ENCODE results near the gene GALNT10.
A peak's percentile ranks its signal among the peaks of the same experiment; 100 is the strongest.

GALNT10 gene

DNA sequence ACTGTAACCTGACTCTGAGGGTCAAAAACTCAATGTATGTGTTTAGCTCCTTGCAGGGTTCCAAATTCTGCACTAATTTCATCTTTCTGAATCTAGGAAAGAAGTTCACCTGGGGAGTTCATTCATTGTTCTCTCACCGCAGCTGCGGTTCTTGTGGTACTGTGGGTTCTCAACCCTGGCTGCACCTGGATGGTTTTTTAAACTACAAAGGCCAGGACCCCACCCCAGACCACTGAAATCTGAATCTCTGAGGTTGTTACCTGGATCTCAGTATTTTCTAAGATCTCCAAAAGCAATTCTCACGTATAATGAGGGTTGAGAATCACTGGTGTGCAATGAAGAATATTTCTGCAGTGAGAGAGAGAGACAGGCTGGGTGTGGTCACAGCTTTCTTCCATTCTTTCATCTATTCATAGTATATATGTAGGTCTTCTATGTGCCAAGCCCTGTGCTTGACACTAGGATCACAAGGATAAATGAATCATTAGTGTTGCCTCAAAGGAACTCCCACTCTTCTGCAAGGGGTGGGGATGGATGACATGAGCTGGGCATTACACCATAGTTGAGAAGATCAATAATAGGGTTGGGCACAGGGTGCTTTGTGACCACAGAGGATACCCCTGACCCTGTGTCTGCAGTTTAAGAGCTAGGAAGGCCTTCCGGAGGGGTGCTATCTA, 109.8 kb downstream of the GALNT10 start:
- no peak for DNase-seq

DNA sequence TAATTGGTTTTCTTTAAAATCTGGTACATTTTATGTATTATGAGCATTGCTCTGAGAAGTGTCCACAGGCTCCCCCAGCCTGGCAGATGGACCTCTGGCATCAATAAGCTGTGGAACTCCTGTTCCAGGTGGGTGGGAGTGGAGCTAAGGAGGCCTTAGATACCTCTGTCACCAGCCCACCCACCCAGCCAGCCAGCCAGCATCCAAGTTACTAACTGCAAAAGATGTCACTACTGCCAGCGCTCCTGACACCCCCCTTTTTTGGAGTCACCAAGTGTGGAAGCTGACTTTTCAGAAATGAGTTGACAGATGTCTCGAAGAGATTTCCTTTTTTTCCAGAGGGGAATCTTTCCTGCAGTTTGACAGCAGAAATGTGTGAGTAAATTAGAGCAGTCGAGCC, 111.2 kb downstream of the GALNT10 start:
- DNase-seq = no peak

DNA sequence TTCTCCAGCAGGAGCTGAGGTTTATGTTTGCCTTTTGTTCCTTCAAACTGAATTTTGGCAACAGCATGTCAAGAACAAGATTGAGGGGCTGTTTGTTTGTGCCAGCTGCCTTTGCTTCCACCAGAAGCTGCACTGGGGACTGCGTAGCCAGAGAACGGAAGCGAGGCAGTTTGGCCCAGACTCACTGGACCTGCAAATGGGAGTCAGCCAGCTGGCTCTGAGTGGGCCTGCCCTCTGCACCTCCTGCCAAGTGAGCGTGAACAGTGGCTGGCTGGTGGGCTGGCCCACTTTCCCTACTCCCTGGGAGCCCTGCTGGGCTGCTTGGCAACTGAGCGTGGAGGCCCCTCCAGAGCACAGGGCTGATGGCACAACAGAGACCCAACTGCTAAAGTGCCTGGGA, 111.6 kb downstream of the GALNT10 start:
- DNase-seq = peak; percentile 72

DNA sequence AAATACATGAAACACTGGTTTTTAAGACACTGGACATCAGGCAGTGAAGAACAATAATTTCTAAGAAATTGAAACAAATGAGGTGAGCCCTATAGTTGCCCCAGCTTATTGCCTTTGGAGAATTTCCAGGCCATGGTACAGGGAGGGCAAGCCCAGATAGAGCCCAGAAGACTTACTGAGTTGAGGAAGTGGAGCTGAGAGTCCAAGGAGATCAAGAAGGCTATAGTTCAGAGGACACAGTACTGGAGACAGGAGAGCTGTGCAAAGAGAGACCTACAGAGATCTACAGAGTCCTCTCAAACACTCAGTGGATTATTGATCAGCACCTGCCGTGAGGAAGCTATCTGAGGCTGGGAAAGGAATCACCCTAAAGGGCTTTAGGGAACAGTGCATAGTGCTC, 112.6 kb downstream of the GALNT10 start:
- no peak for DNase-seq

DNA sequence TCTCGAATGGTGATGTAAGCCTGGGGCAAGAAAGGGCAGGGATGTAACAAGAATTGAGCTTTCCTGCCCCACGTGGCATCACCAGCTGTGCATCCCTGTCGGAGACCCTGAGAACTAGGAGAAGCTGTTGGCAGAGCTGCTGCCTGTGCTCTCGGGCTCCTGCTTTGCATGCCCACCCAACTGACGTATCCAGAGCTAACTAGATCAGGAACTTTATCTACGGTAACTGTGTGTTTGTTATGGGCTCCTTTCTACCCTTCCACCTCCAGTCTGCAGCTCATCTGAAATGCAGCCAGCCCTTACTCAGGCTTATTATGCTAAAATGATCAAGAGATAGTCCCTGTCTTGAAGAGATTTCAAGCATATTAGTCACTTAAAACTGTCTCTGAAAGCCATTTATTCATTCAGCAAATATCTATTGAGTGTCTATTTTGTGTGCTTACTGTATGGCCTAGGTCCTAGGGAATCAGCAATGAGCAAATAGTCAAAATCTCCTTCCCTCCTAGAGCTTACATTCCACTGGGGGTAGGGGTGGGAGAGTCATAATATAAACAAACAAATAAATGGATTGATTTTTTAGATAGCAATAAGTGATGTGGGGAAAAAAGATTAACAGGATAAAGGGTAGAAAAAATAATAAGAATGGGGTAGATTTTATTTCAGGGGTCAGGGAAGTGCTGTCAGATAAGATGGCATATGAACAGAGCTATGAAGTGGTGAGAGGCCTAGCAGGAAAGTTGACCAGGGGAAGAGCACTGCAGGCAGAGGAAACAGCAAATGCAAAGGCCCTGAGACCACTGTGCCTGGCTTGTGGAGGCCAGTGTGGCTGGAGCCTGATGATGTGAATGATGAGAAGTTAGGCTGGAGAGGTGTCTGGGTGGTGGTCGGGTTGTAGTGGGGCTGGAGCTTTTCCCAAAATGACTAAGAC, 118.2 kb downstream of the GALNT10 start:
- DNase-seq = no peak

DNA sequence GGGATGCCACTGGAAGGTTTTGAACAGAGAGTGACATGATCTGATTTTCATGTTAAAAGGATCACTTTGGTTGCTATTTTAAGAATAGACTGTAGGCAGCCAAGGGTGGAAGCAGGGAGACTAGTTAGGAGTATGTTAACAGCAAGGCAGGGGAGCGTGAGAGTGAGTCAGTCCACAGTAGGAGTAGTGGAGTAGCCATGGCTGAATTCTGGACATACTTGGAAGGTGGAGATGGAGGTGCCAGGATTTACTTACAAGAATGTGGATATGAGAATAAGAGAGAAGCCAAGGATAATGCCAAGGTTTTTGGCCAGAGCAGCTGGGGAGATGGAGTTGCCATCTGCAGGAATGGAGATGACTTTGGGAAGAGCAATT, 118.8 kb downstream of the GALNT10 start:
- no peak for DNase-seq

DNA sequence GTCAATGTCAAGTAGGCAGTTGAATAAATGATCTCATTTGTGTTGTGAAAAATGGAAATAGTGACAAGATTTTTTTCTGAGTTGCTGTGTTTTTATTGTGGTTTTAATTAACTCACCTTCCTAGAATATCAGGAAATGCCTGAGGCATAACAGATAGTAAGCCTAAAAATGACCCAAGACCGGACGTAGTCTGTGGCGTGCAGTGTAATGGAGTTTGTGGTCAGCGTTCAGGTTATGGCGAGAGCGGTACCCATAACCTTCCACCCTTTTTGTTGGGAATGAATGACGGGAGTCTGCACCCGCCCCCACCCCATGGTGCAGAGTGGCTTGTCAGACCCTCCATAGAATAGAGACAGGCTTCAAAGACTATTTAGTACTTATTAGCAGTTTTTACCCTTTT, 119.3 kb downstream of the GALNT10 start:
- no peak for DNase-seq

DNA sequence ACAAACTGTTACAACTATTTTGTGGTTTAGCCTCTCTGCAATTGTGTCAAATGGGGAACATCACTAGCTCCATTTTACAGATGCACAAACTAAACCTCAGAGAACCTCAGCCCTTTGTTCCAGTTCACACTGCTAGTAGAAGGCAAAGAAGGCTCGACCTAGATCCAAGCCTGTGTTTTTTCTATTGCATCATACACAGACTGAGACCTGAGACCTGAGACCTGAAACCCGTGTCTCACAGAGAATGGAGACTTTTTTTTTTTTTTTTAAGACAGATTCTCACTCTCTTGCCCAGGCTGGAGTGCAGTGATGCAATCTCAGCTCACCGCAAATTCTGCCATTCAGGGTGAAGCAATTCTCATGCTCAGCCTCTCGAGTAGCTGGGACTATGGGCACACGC, 120.8 kb downstream of the GALNT10 start:
- DNase-seq = no peak

DNA sequence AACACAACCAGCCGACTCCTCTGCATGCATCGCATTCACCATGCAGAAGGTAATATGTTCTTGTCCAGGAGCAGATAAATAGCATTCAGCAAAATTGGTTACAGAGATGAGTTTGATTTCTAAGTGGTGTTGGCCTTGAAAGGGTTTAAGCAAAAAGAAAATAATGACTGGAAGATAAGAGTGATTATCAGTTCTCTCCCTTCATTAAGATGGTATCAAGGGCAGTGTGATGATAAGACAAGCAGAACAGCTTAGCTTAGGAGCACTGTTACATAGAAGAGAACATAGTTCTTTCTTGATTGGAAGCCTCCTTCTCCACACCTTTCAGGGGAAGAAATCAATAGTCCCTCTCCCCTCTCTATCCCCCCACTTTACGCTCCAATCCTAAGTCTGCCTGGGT, 121.5 kb downstream of the GALNT10 start:
- no peak for DNase-seq

DNA sequence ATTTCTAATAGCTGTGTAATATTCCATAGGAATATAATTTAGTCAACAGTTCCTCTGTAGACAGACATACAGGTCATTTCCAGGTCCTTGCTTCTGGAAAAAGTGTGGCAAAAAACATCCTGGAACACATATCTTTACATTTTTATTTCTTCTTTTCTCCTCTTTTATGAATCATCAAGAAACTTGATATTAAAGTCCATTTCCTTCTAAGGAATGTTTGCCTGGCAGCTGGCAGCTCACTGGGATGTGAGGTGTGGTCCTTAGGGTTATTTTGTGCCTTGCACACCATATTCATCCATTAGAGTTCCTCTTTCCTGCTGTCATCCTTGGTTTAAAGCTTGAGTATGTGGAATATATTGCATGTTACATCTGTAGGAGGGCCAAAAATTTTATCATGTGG, 122.0 kb downstream of the GALNT10 start:
- no peak for DNase-seq

DNA sequence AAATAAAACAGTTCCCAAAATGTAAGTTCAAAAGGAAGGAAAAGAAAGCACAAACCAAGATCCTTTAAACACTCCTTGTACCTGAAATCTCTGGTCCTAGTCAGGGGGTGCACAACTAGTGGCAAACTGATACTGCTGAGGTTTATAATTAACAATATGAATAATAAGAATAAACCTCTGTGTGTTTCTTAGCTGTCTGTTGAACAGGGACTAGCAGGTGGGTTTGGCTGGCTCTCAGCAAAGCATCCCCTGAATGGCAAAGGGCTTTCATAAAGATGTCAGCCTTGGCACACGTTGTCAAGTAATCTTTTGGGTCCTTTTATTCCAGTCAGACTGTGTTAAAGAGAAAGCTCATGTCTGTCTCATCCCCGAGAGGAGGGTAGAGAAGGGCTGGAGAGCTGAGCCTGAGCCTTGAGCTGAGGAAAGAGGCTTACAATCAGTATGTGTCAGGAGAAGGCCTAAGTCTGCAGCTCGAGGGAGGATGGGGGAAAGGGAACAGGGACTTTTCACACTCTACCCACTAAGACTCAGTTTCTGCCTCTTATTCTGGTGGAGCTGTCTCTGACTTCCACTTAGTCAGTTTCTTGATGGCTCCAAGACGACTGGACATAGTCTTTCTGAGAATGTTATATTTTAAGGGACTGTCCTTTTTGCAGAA, 123.0 kb downstream of the GALNT10 start:
- DNase-seq = no peak

DNA sequence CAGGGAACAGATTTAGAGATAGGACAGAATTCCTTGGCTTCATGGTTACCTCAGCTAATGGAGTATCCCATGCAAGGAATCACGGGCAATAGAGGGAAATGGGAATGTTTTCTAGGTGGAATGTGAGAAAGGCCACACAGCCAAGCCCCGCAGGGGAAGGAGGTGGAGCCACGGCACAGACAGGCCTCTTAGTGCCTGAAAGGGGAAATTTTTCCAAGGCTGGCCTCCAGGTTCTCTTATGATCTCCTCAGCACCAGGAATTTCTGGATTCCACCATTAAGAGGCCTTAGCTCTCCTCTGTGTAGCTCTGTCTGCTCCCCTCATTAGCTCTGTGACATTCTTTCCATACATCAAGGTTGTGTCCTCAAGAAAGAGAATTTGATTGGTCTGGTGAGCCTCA, 124.7 kb downstream of the GALNT10 start:
- DNase-seq = no peak

DNA sequence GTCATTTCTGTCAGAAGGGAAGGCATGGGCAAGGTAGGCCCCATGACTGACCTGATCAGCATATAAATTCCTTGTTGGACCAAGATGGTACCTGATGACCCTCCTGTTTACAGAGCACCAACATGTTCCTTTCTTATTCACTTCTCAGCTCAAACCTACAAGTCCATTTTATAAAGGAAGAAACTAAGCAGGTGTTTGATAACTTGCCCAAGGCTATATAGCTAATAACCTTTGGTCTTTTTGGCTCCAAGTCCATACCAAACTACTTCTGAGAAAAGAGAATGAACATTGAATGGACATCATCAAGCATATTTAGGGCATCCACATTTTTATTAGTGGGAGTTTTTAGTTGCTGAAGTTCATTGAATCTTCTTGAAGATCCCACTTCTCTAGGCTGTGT, 125.2 kb downstream of the GALNT10 start:
- no peak for DNase-seq

DNA sequence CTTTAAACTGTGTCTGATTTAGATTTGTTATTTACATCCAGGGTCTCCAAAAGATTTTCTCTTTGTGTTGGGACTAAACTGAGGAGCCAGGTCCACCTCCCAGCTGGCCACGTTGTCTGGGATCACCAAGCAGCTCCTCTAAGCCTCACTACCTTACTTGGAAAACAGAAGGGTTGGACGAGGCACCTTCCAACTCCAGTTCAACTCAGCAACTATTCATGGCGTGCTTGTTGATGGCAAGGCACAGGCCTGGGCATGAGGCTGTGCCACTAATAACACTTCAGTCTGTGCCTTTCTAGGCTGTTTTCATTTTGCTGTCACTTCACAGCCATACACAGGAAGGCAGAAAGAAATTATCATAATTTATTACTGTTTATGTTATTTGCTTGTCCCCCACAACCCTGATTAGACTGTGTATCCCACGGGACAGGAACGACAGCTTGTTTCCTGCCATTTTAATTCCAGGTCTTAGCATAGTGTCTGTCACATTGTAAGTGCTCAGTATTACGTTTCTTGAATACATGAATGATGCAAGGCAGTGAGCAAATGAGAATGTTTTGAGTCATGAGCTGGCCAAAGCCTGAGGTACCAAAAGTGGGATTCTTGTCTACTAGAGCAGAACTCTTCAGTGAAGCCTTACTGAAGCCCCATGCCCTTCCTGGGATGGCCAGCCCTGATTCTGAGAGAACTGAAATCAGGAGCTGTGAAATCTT, 125.8 kb downstream of the GALNT10 start:
- no peak for DNase-seq

DNA sequence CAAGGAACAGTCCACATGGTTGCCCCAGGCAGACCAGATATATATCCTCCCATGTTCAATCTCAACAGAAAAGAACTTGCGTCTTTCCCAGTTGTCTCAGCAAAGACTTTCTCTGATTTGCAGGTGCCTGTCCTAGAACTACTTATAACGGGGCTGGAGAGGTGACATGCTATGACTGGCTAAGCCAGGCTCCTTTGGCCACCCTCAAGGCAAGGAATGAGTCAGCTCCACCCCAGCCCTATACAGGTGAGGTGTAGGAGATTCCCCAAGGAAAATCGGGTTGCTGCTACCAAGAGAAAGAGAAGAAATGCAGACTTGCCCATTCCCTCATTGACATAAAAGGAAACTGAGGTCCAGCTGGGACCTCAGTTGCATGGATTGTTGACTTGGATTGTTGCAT, 127.4 kb downstream of the GALNT10 start:
- DNase-seq = no peak

DNA sequence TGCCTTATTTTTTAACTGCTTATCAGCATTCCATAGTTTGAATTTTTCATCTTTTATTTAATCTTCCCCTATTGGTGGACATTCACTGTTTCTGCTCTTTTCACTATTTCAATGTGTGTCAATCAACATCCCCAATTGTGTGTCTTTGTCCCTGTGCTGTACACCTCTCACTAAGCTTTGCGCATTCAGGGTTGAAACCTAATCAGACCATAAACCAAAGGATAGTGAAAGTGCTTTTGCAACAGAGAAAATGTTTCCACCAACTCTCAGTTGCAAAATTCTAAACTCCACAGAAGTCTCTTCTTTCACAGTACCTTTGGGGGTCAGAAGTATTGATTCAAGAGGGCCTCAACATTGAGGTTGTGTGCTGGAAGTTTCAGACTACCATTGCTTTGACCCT, 128.2 kb downstream of the GALNT10 start:
- DNase-seq = no peak

DNA sequence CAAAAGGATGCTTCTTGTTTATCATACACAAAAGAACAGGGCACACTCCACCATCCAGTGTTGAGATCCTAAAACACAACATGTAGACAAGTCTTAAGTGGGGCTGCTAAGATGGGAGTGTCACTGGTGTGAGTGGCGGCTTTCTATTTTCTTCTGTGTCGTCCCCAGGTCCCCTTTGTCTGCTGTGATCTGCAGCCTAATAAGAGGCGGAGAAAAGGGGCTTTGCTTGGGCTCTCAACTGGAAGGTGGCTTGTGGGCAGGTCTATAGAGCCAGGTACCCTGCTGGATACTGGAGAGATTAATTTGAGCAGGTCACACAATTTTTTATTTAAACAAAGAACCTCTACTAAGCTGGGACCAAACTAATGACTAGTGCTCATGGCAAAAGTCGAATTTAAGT, 129.2 kb downstream of the GALNT10 start:
- DNase-seq = no peak

DNA sequence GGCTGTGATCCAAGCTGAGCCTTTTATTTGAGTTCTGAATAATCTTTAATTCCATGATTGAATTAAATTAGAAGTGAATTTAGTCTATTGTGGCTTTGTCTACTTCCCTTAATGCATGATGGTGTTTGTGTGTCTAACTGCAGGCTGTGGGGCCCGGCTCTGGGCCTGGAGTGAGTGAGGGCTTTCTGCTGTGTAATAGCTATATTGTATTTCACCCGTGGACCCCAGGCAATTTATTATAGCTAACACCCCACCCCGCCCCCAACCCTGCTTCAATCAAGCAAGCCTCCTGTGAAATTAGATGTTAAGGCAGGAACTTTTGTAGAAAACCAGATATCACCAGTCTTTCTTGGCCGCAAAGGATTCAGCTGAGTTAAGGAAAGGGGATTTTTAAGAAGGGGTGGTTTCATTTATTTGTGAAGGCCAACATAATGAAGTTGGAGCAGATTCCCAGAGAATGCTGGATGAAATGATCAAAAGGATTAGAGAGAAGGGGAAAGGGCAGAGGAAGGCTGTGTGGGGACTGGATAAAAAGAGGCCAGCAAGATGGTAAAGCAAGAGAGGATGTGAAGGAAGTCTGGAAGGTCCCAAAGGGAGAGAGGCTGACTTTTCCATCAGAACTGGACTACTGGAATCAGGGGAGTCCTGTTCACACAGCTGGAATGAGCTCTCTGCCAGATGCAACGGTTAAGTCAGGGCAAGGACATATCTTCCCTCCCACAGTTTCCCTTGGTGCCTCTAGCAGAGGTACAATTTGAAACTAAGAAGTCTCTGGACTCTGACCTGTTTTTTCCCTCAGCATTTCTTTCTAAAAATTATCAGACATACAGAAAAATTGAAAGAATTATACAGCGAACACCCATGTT, 129.9 kb downstream of the GALNT10 start:
- peak; percentile 75 for DNase-seq

DNA sequence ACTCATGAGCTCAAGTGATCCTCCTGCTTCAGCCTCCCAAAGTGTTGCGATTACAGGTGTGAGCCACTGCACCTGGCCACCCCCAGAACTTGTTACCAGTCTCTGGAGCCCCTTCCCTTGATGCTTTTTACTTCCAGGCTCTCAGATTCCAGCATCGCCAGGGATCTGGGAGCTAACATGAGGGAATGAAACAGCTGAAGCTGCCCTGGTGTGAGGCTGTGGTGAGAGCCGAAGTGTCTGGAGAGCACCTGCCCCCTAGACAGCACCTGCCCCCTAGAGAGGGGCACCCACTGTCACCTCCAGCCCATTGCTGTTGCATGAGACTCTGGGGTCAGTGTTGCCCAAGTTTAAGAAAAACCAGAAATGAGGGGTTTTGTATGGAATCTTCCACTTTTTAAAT, 131.0 kb downstream of the GALNT10 start:
- no peak for DNase-seq

DNA sequence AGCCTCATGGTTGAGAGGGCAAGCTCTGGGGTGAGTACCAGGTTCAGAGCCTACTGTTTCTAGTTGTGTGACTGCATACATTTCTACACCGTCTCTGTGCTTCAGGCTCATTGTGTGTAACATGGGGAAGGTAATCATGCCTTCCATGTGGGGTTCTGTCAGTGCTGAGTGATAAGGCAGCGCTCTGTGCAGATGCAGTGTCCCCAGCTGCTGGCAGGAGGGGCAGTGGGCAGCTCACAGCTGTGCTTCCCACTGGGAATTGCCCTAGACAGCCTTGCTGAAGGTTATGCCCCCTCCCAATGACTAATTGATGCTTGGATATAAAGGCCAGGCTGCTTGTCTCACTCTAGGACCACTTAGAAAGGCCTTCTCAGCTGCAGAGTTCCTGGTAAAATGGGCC, 133.5 kb downstream of the GALNT10 start:
- no peak for DNase-seq

DNA sequence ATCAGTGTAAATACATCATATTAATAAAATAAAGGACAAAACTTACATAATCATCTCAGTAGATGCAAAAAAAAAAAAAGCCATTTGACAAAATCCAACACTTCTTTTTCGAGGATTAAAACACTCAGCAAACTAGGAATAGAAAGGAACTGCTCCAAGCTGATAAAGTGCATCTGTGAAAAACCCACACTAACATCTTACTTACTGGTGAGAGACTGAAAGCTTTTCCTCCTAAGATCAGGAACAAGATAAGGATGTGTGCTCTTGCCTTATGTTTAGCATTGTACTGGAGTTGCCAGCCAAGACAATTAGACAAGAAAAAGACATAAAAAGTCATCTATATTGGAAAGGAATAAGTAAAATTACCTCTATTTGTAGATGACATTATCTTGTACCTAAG, 135.0 kb downstream of the GALNT10 start:
- DNase-seq = no peak

DNA sequence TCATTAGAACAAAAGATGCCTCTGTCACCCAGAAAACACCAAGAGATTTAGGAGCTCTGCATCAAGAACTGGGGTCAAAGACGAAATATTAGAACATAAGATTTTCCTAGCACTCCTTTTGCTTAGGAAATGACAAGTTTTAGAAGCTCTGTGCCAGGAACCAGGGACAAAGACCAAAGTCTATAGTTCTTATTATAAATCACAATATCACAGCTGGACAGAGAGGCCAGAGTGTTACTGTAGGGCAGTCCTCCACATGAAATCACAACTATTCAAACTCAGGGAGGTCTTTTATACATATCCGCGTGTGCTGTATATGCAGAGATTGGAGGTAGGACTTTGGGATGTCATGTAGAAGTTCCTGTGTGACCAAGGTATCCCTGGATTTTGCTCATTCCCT, 138.5 kb downstream of the GALNT10 start:
- no peak for DNase-seq

Measured in right hindlimb (tissue), 1 donor.